Erythroblast (primary cell): ENCODE results near the gene TOP2A.

ENCODE experiments used
- GATA1 ChIP-seq: IDR thresholded peaks from 2 replicates; pipeline ENCODE4 v1.6.1; 2011; ENCODE audit warnings: low read depth, mild to moderate bottlenecking, control low read depth, low read length, moderate library complexity
- POLR2A ChIP-seq: IDR thresholded peaks from 2 replicates; pipeline ENCODE4 v1.6.1; 2011; ENCODE audit warnings: mild to moderate bottlenecking, low read length

DNA sequence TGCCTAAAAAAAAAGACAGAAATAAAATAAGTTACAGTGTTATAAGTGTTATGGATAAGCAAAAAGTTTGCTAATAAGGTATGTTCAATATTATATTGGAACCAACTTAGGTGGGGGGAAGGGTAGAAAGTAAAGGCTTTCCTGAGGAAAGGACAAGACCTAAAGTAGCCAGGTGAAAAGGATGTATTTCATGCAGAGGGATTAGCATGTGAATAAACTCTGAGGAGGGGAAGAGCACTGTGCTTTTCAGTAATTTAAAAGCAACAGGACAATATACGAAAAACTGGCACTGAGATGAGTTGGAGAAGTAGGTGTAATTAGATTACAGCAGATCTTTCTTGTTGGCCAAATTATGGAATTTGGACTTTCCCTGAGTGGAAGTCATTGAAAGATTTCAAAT, 7.6 kb downstream of the TOP2A start:
- TF ChIP-seq POLR2A (no peak), GATA1 (no peak)
